HepG2 (cell line): ENCODE measurements around the gene FBF1. TPM values are rescaled to one million over a fixed set of nuclear protein-coding genes. Genes with fewer than 3 reads are reported as not detected.

Experiments used
- BORCS8-MEF2B ChIP-seq: sonication (generic); formaldehyde crosslinking; IDR thresholded peaks from 2 replicates; pipeline ENCODE4 v1.8.0; 2022; ENCODE audit warnings: mild to moderate bottlenecking, missing genetic modification reagents
- CHCHD3 ChIP-seq: sonication (generic); formaldehyde crosslinking; IDR thresholded peaks from 2 replicates; pipeline ENCODE4 v1.8.0; 2022; ENCODE audit warnings: mild to moderate bottlenecking, missing genetic modification reagents, moderate library complexity
- DMAP1 ChIP-seq: IDR thresholded peaks from 2 replicates; pipeline ENCODE4 v1.6.1; 2016
- IKZF1 ChIP-seq: fragments of 450-650 bp; IDR thresholded peaks from 2 replicates; pipeline ENCODE4 v1.7.1; 2016
- MBNL3 ChIP-seq: fragments of 250-450 bp; sonication (Bioruptor Pico); conservative IDR thresholded peaks from 2 replicates; pipeline ENCODE4 v1.8.0; 2022; ENCODE audit warnings: mild to moderate bottlenecking, inconsistent platforms
- MED1 ChIP-seq: sonication (generic); formaldehyde crosslinking; IDR thresholded peaks from 2 replicates; pipeline ENCODE4 v1.4.0; 2020; ENCODE audit warnings: missing genetic modification reagents
- NCOA1 ChIP-seq: sonication (generic); formaldehyde crosslinking; IDR thresholded peaks from 2 replicates; pipeline ENCODE4 v1.9.0; 2021; ENCODE audit warnings: missing genetic modification reagents
- NFIC ChIP-seq: IDR thresholded peaks from 2 replicates; pipeline ENCODE4 v1.6.1; 2012; ENCODE audit warnings: mild to moderate bottlenecking, low read length, inconsistent platforms
- RAD21 ChIP-seq: fragments of 450-650 bp; formaldehyde crosslinking; IDR thresholded peaks from 2 replicates; pipeline ENCODE4 v1.5.0; 2020; ENCODE audit warnings: mild to moderate bottlenecking
- RELA ChIP-seq: sonication (generic); formaldehyde crosslinking; IDR thresholded peaks from 2 replicates; pipeline ENCODE4 v1.4.0; 2020; ENCODE audit warnings: missing genetic modification reagents
- SOX6 ChIP-seq, 2 experiments: fragments of 450-650 bp in 1 of 2; sonication (generic) in 1 of 2; formaldehyde crosslinking in 1 of 2; IDR thresholded peaks; 2 replicates each; pipeline versions ENCODE4 v1.4.0 to v1.6.1; 2017 to 2020; ENCODE audit warnings: antibody characterized with exemption in 1 of 2, mild to moderate bottlenecking in 1 of 2, missing genetic modification reagents in 1 of 2
- SP140L ChIP-seq: sonication (generic); formaldehyde crosslinking; IDR thresholded peaks from 2 replicates; pipeline ENCODE4 v1.4.0; 2020; ENCODE audit warnings: missing genetic modification reagents, borderline replicate concordance
- TOPORS ChIP-seq: sonication (generic); formaldehyde crosslinking; IDR thresholded peaks from 2 replicates; pipeline ENCODE4 v1.8.0; 2023; ENCODE audit warnings: mild to moderate bottlenecking, missing genetic modification reagents
- XRCC5 ChIP-seq: fragments of 200-400 bp; formaldehyde crosslinking; optimal IDR thresholded peaks from 2 replicates; pipeline ENCODE3; 2017; ENCODE audit warnings: mild to moderate bottlenecking, low read length
- ZBTB7B ChIP-seq: sonication (generic); formaldehyde crosslinking; IDR thresholded peaks from 2 replicates; pipeline ENCODE4 v1.4.0; 2020; ENCODE audit warnings: missing genetic modification reagents
- ZNF260 ChIP-seq: sonication (generic); formaldehyde crosslinking; IDR thresholded peaks from 2 replicates; pipeline ENCODE4 v1.4.0; 2020; ENCODE audit warnings: missing genetic modification reagents, low read depth, mild to moderate bottlenecking, borderline replicate concordance
- ZNF280D ChIP-seq: sonication (generic); formaldehyde crosslinking; IDR thresholded peaks from 2 replicates; pipeline ENCODE4 v1.5.1; 2020; ENCODE audit warnings: mild to moderate bottlenecking, missing genetic modification reagents
- ZNF572 ChIP-seq: sonication (generic); formaldehyde crosslinking; IDR thresholded peaks from 2 replicates; pipeline ENCODE4 v1.5.1; 2020; ENCODE audit warnings: mild to moderate bottlenecking, missing genetic modification reagents
- ZNF614 ChIP-seq: IDR thresholded peaks from 2 replicates; pipeline ENCODE4 v1.6.1; 2018; ENCODE audit warnings: missing biosample characterization, missing genetic modification reagents, inconsistent platforms, borderline replicate concordance
- ZNF710 ChIP-seq: sonication (generic); formaldehyde crosslinking; IDR thresholded peaks from 2 replicates; pipeline ENCODE4 v1.5.0; 2020; ENCODE audit warnings: mild to moderate bottlenecking, missing genetic modification reagents, borderline replicate concordance
- ZNF747 ChIP-seq: sonication (generic); formaldehyde crosslinking; IDR thresholded peaks from 2 replicates; pipeline ENCODE4 v1.8.1; 2023; ENCODE audit warnings: missing genetic modification reagents, mild to moderate bottlenecking, borderline replicate concordance
- ZNF883 ChIP-seq: sonication (generic); formaldehyde crosslinking; IDR thresholded peaks from 2 replicates; pipeline ENCODE4 v1.5.1; 2020; ENCODE audit warnings: mild to moderate bottlenecking, missing genetic modification reagents; ENCODE audit errors: not compliant biosample characterization
- polyA plus RNA-seq, 8 experiments: library from polyadenylated mRNA; depleted of rRNA in 3 of 8; stranded (reverse) in 7 of 8; unstranded in 1 of 8; fragments of >200 nt; fragmentation: Illumina TruSeq in 4 of 8; extraction: Trizol in 4 of 8; gene quantifications; 2 replicates each; pipeline versions ENCODE4 v1.2.1 to v1.2.3, GENCODE V29; 2011 to 2016; ENCODE audit warnings: low read depth in 4 of 8, missing spikeins in 1 of 8, mixed read lengths in 1 of 8; ENCODE audit not compliant: insufficient read depth in 1 of 8
- total RNA-seq, 5 experiments: library from RNA; depleted of rRNA; stranded (reverse); fragments of >200 nt; fragmentation: Illumina TruSeq; extraction: Trizol; gene quantifications; 2 replicates each; pipeline ENCODE4 v1.2.3, GENCODE V29; 2016; ENCODE audit warnings: low read depth in 1 of 5
- TF ChIP-seq, protein P1 (sequence below): sonication (generic); formaldehyde crosslinking; IDR thresholded peaks from 2 replicates; pipeline ENCODE4 v1.8.1; 2023; ENCODE audit warnings: mild to moderate bottlenecking, missing genetic modification reagents, borderline replicate concordance
- TF ChIP-seq, protein P2 (sequence below): sonication (generic); formaldehyde crosslinking; conservative IDR thresholded peaks from 2 replicates; pipeline ENCODE4 v1.8.0; 2022; ENCODE audit warnings: mild to moderate bottlenecking, moderate library complexity, missing genetic modification reagents

The FBF1 gene
- total and polyA plus RNA-seq, 2 of the 13 experiments (the other 11 are each of a cell fraction or from before 2014, with no cell fraction given), result 2.4 to 8.1 TPM

DNA sequence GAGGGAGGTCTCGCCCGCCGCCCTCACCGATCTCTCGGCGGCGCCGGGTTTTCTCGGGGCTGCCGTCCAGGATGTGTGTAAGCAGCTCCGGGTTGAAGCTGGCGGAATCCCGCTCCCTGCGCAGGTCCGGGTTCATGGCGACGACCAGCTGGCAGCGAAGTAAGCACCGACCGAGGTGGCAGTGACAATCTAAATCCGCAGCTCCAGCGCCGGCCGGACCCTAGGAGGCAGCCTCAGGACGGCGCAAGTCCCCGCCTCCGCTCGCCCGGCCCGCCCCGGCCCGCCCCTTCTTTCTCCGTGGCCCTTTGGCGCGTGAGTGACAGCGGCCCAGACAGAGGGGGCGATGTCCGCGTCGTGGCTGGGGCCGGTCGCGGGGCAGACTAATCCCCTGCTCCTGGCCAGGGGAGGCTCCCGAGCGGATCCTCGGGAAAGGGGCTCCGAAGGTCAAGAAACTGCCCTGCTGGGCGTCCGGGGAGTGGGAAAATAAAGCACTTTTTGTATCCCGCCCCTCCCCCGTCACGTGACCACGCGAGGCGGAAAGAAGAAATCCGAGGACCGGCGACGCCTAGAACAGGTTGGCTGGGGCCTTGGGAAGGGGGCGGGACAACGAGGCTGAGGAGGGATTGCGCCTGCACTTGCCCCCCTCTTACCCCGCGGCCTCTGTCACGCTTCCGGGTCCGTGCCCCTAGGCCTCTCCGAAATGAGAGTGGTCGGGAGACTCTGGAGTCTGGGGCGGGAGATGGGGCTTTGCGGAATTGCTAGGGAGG, 38.3 kb upstream of the FBF1 start, which contains the start of the genes ACOX1 and TEN1 (continued):
- TF ChIP-seq MBNL3 (no peak), ZNF260 (CRISPR knock-in tag) (no peak), ZNF614 (CRISPR knock-in tag) (peak; percentile 92), NCOA1 (CRISPR knock-in tag) (peak; percentile 78), DMAP1 (CRISPR knock-in tag) (peak; percentile 93), CHCHD3 (peak; percentile 49; the same call in 1 of the 2 replicates), MED1 (CRISPR knock-in tag) (peak; percentile 74), ZNF280D (CRISPR knock-in tag) (peak; percentile 22), TOPORS (peak; percentile 79), RAD21 (no peak; the same call in none of the 2 replicates), SOX6 (IDR thresholded peaks at IDR 0.05) (no peak), SOX6 (CRISPR knock-in tag; IDR thresholded peaks at IDR 0.05) (peak; percentile 95), ZNF883 (CRISPR knock-in tag) (peak; percentile 76), SP140L (CRISPR knock-in tag) (0 out of 2 replicates have a peak, but pooled peaks have one; percentile 29), XRCC5 (peak; percentile 23), ZBTB7B (CRISPR knock-in tag) (peak; percentile 89), IKZF1 (no peak), ZNF747 (CRISPR knock-in tag) (no peak; the same call in 1 of the 2 replicates), BORCS8-MEF2B (peak; percentile 62), NFIC (peak; percentile 73; the same call in 1 of the 2 replicates), ZNF710 (peak; percentile 91), RELA (CRISPR knock-in tag) (0 out of 2 replicates have a peak, but pooled peaks have one; percentile 64), ZNF572 (CRISPR knock-in tag) (0 out of 2 replicates have a peak, but pooled peaks have one; percentile 76)
- TF ChIP-seq, protein P1, sequence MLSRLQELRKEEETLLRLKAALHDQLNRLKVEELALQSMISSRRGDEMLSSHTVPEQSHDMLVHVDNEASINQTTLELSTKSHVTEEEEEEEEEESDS (CRISPR knock-in tag), result peak; percentile 72
- TF ChIP-seq, protein P2, sequence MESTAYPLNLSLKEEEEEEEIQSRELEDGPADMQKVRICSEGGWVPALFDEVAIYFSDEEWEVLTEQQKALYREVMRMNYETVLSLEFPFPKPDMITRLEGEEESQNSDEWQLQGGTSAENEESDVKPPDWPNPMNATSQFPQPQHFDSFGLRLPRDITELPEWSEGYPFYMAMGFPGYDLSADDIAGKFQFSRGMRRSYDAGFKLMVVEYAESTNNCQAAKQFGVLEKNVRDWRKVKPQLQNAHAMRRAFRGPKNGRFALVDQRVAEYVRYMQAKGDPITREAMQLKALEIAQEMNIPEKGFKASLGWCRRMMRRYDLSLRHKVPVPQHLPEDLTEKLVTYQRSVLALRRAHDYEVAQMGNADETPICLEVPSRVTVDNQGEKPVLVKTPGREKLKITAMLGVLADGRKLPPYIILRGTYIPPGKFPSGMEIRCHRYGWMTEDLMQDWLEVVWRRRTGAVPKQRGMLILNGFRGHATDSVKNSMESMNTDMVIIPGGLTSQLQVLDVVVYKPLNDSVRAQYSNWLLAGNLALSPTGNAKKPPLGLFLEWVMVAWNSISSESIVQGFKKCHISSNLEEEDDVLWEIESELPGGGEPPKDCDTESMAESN, result peak; percentile 84
